ENCODE data around the gene AGAP1.
"Not testable (repeated sequence)": the region's sequence is repeated elsewhere in the genome, so short reads cannot be mapped to it uniquely, and the experiment has no call there.

The AGAP1 gene

GRCh38 chr2:235934774-235935484 lies 441.1 kb downstream of the AGAP1 start:
- DNase-seq: no peak

- no peak for DNase-seq
Observed at GRCh38 chr2:235935773-235936172, 441.9 kb downstream of the AGAP1 start.

GRCh38 chr2:235936493-235936892 lies 442.6 kb downstream of the AGAP1 start:
- no peak for DNase-seq

- DNase-seq: no peak
Observed at GRCh38 chr2:235937087-235937486, 443.2 kb downstream of the AGAP1 start.

GRCh38 chr2:235937526-235937925 lies 443.7 kb downstream of the AGAP1 start:
- DNase-seq: no peak

GRCh38 chr2:235937936-235938335 lies 444.1 kb downstream of the AGAP1 start:
- no peak for DNase-seq

GRCh38 chr2:235938611-235939010 lies 444.8 kb downstream of the AGAP1 start:
- no peak for DNase-seq

GRCh38 chr2:235939471-235939870 lies 445.6 kb downstream of the AGAP1 start:
- no peak for DNase-seq

- no peak for DNase-seq
Observed at GRCh38 chr2:235940330-235940729, 446.5 kb downstream of the AGAP1 start.

GRCh38 chr2:235944591-235944990 lies 450.7 kb downstream of the AGAP1 start:
- no peak for DNase-seq

- no peak for DNase-seq
Observed at GRCh38 chr2:235945608-235946140, 451.8 kb downstream of the AGAP1 start.

GRCh38 chr2:235946590-235946989 lies 452.7 kb downstream of the AGAP1 start:
- DNase-seq: no peak

- not testable (repeated sequence) for DNase-seq
Observed at GRCh38 chr2:235947055-235947454, 453.2 kb downstream of the AGAP1 start.

GRCh38 chr2:235949567-235950472 lies 456.0 kb downstream of the AGAP1 start:
- no peak for DNase-seq

- DNase-seq: no peak
Observed at GRCh38 chr2:235950473-235950809, 456.6 kb downstream of the AGAP1 start.

GRCh38 chr2:235951493-235951892 lies 457.6 kb downstream of the AGAP1 start:
- no peak for DNase-seq

- DNase-seq: no peak
Observed at GRCh38 chr2:235951982-235952381, 458.1 kb downstream of the AGAP1 start.

GRCh38 chr2:235952714-235953113 lies 458.9 kb downstream of the AGAP1 start:
- no peak for DNase-seq

GRCh38 chr2:235954281-235954680 lies 460.4 kb downstream of the AGAP1 start:
- no peak for DNase-seq

GRCh38 chr2:235954888-235955480 lies 461.1 kb downstream of the AGAP1 start:
- no peak for DNase-seq

GRCh38 chr2:235955664-235956063 lies 461.8 kb downstream of the AGAP1 start:
- no peak for DNase-seq

- DNase-seq: no peak
Observed at GRCh38 chr2:235956281-235956970, 462.6 kb downstream of the AGAP1 start.

GRCh38 chr2:235957251-235957650 lies 463.4 kb downstream of the AGAP1 start:
- no peak for DNase-seq

Data from NCI-H1694 treated with DMSO at 0.1 percent for 48 hours (cell line).